Mononuclear cell (primary cell): Measurements from ENCODE around the gene BRI3BP. TPM values are rescaled to one million over a fixed set of nuclear protein-coding genes. Genes with fewer than 3 reads are reported as not detected.
A peak's percentile ranks its signal among the peaks of the same experiment; 100 is the strongest.
"Not testable (repeated sequence)": the region's sequence is repeated elsewhere in the genome, so short reads cannot be mapped to it uniquely, and the experiment has no call there.

ENCODE experiments used
- H3K27me3 ChIP-seq: 2 replicates; pipeline ENCODE4 v1.6.0; 2011; ENCODE audit warnings: low read length, control low read depth; ENCODE audit not compliant: insufficient read depth
- H3K4me1 ChIP-seq: 2 replicates; pipeline ENCODE4 v1.5.1; 2011; ENCODE audit warnings: mild to moderate bottlenecking, low read length, control low read depth; ENCODE audit not compliant: insufficient read depth
- H3K4me3 ChIP-seq: 2 replicates; pipeline ENCODE4 v1.5.1; 2011; ENCODE audit warnings: mild to moderate bottlenecking, low read length, moderate library complexity
- H3K9me3 ChIP-seq: 2 replicates; pipeline ENCODE4 v1.5.1; 2011; ENCODE audit warnings: low read depth, mild to moderate bottlenecking, control low read depth, low read length
- total RNA-seq: library from RNA; depleted of rRNA; stranded (reverse); fragments of >200 nt; gene quantifications from one replicate; pipeline ENCODE4 v1.2.3, GENCODE V29; 2012

Gene BRI3BP
- total RNA-seq, 1 donor = 2.0 TPM

DNA sequence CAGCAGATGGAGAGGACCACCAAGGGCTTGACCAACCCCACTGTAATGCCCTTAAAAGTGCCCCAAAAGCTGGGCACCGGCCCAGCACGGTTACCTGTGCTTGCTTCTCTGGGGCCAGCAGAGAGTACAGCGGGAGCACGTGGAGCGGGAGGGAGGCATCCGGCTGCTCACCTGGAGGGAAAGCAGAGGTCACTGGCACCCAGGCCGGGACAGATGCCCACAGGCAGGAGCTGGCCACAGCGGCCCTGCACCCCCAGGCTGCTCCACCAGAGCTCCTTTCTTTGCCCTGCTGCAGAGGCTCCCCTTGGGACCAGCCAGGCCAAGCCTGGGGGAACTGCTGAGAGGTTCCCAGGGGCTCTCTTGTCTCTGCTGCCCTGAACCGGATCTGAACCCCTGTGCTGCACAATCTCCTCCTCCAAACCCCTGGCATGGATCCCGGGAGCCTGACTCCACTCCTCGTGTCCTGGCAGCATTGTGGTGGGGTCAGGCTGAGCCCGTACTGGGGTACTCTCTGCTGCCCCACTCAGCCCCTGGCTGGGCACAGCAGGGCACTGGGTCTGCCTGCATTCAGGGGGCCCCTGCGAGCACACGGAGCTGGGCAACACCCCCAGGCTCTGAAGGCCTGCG is 28.5 kb upstream of the BRI3BP start:
- H3K4me1 ChIP-seq = no peaks in the 10 kb centered on the region
- H3K4me3 ChIP-seq = no peak overlapping the region
- no peaks in the 10 kb centered on the region for H3K27me3 ChIP-seq
- no peaks in the 10 kb centered on the region for H3K9me3 ChIP-seq

DNA sequence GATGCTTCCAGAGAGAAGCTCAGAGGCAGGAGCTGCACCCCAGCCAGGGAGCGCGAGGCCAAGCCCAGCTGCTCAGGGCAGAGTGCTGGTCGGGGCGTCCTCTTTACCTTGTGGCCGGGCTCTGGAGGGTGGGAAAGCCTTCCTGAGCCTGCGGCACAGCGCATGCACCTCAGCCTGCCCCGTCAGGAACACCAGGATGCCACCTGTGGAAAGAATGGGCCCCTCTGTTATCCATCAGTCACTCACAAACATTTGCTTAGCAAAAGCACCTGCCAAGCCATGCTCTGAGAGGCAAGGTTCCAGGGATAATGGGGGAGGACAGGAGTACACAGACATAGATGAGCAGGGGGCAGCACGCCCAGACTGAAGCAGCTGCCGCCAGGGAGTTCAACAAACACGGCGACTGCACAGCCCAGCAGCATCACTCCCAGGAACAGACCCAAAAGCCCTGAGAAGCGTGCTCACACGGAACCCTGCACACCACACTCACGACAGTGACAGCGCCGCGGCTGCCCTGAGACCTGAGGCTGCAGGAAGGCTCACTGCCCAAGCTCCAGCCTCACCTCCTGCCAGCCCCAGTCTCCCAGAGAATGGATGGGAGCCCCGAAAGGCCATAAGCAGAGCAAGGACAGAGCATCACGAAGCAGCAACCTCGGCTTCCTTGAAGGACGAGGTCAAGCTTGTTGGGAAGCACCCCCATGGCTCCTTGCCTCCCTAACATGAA is 26.3 kb upstream of the BRI3BP start:
- Histone ChIP-seq H3K4me1 (no peaks in the 10 kb centered on the region), H3K9me3 (no peaks in the 10 kb centered on the region), H3K4me3 (no peak overlapping the region), H3K27me3 (no peaks in the 10 kb centered on the region)

DNA sequence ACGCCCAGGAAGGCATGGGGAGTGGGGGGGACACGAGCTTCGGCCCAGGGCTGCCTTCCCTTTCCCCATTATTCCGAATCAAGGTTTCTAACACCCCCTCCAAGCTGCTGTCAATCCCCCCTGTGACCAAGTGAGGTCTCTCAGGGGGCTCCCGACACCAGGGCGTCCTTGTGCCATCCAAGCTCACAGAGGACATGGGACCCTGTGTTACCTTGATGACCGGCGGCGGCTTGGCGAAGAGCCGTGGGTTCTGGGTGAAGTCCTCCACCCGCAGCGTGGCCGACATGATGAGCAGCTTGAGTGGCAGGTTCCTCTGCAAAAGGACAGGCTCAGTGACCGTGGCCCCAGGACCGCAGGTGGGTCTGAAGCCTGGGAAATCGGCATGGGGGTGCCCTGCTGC is 24.8 kb upstream of the BRI3BP start:
- Histone ChIP-seq H3K9me3 (no peaks in the 10 kb centered on the region), H3K27me3 (no peaks in the 10 kb centered on the region), H3K4me1 (no peaks in the 10 kb centered on the region), H3K4me3 (no peak overlapping the region)

DNA sequence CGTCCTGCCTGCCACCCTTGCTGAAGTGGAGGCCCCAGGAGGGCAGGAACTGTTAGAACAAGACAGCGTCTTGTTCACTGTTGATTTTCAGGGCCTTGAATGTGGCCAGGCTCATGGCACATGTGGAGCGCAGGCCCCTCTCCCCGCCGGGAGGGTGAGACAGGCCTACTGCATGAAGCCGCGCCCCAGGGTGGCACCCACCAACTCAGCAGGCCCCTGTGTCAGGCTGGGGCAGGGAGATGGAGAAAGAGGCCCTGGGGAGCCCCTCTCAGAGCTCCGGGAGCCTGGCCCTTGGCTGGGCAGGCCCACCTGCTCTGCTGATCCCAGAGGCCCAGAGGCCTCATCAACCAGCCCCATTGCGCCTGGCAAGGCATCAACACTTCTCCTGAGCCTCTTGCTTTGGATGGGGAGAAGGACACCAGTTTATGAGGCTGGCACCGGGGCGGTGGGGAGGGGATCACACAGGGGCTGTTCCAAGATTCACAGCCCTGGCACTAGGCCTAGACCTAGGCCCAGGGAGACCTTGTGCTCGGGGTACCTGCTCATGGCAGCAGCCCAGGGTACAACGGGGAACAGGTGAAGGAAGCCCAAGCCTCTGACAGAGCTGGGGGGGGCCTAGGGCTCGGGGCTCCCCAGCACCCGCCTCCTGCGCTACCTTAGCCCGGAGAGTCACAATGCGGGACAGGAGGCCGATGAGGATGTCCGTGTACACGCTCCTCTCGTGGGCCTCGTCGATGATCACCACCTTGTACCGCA is 22.6 kb upstream of the BRI3BP start:
- no peak overlapping the region for H3K4me3 ChIP-seq
- no peaks in the 10 kb centered on the region for H3K9me3 ChIP-seq
- H3K4me1 ChIP-seq = no peaks in the 10 kb centered on the region
- no peaks in the 10 kb centered on the region for H3K27me3 ChIP-seq

DNA sequence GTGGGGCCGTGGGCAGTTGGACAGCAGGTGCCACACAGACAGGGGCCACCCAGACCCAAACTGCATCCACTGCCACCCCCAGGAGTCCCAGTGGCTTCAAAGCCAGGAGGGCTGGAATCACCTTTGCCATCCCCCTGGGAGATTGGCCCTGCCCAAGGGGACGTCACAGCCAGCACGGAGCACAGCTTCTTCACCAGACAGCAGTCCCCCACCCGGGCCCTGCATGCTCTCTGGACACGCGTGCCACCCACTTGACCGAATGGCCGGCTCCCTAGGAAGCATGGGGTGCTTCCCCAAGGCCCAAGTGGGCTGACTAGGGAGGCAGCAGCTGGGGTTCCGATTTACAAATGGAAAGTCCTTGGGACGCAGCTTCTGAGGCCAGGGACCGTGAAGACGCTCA is 21.8 kb upstream of the BRI3BP start:
- no peaks in the 10 kb centered on the region for H3K4me1 ChIP-seq
- no peaks in the 10 kb centered on the region for H3K9me3 ChIP-seq
- H3K27me3 ChIP-seq = no peaks in the 10 kb centered on the region
- H3K4me3 ChIP-seq = no peak overlapping the region

DNA sequence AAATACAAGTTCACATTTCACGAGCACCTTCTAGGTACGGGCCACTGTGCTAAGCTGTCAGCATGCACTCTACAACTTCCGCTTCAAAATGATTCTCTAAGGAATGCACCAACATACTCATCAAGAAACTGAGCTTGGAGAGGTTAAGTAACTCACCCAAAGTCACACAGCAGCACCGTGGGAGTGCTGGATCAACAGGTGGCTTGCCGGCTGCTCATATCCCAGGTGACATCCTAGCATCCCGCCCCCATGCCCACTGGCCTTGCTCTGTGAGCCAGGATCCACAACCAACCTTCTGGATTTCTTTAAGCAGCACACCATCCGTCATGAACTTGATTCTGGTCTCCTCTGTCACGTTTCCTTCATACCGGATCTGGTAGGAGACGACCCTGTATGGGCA is 21.2 kb upstream of the BRI3BP start:
- H3K4me3 ChIP-seq = no peak overlapping the region
- H3K9me3 ChIP-seq = no peaks in the 10 kb centered on the region
- H3K4me1 ChIP-seq = no peaks in the 10 kb centered on the region
- H3K27me3 ChIP-seq = no peaks in the 10 kb centered on the region

DNA sequence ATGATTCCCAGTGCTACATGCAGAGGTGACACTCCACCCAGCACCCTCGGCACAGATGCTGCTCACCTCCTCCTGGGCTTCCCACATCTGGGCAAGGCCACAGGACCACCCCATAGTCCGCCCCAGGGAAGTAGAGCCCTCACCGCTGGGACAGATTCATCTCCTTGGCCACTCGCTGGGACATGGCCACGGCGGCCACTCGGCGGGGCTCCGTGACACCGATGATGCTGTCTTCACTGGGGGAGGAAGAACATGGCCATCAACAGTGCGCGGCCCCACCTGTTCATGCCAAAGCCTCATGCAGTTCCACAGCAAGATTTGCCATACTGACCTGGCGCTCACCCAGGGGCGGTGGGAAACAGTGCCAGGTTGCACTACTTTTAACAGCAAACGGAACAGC is 18.2 kb upstream of the BRI3BP start:
- no peaks in the 10 kb centered on the region for H3K9me3 ChIP-seq

DNA sequence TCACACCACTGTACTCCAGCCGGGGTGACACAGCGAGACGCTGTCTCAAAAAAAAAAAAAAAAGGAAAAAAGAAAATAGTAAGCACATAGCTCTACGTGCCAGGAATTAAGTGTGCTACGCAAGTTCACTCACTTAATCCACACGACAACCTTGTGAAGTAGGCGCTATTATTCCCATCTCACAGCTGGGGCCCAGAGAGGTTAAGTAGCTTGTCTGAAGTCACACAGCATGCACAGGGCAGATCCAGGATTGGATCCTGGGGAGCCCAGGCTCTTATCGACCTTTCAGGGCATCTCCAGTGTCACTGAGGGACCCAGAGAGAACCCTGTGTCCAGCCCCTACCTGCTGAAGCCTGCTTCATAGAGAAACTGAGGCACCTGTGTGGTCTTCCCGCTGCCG is 16.4 kb upstream of the BRI3BP start:
- H3K4me1 ChIP-seq = no peaks in the 10 kb centered on the region
- H3K9me3 ChIP-seq = no peaks in the 10 kb centered on the region
- H3K4me3 ChIP-seq = no peak overlapping the region
- no peaks in the 10 kb centered on the region for H3K27me3 ChIP-seq

More for the DNA sequence above, 18.2 kb upstream of the BRI3BP start:
- Histone ChIP-seq H3K4me1 (no peaks in the 10 kb centered on the region), H3K4me3 (no peak overlapping the region), H3K27me3 (no peaks in the 10 kb centered on the region)

DNA sequence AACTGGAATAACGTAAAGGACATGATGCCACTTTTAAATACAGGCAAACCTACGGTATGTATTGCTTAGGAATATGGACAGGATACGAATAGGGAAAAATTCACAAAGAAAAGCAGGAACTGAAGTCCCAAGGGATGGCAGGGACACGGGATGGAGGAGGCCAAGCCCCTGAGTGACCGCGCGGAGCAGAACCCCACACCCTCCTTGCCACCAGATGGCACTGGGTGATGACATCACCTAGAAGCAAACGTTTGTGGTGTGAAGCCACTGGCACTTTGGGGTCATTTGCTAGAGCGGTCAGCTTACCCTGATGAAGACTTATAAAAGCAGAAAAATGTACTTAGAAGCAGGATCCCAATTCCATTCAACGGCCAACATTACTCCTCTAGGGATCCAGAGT is 13.9 kb upstream of the BRI3BP start:
- H3K4me1 ChIP-seq = no peaks in the 10 kb centered on the region
- H3K4me3 ChIP-seq = no peak overlapping the region
- no peaks in the 10 kb centered on the region for H3K27me3 ChIP-seq
- no peaks in the 10 kb centered on the region for H3K9me3 ChIP-seq

DNA sequence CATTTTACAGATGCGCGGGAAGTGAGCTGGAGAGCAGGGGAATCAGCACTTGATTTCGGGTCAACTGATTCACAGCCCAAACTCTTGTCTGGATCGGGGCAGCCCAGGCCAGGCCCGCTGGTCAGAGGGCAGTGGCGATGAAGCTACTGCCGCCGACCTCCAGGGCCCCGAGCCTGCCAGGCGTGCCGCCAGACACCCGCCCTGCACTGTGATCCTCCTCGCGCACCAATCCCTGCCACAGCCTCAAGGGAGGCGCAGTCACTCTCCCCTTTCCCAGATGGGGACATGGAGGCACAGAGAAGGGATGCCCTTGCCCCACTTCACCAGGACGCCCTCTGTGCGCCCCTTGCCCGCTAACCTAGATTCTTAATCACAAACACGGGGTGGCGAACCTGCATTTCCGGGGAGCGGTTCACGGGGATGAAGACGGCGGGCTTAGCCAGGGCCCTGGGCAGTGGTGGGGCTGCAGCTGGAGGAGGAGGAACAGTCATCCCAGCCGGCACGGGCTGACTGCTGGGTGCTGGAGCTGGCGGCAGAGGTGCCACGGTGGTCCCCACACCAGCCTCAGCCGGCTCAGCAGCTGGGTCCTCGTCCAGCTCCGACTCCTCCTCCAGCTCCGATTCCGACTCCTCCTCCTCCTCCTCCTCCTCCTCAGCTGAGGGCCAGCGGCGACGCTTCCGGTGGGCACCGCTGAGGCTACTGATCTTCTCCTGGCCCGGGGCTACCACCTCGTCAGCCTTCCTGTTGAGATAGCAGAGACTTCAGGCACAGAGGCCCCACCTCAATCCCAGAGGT is 13.2 kb upstream of the BRI3BP start:
- no peak overlapping the region for H3K4me3 ChIP-seq
- H3K27me3 ChIP-seq = no peaks in the 10 kb centered on the region
- no peaks in the 10 kb centered on the region for H3K4me1 ChIP-seq
- no peaks in the 10 kb centered on the region for H3K9me3 ChIP-seq

DNA sequence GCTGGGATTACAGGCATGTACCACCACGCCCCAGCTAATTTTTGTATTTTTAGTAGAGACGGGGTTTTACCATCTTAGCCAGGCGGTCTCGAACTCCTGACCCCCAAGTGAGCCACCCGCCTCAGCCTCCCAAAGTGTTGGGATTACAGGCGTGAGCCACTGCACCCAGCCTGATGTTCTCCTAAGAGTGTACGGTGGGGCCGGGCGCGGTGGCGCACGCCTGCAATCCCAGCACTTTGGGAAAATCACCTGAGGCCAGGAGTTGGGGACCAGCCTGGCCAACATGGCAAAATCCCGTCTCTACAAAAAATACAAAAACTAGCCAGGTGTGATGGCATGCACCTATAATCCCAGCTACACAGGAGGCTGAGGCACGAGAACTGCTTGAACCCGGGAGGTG is 6.6 kb upstream of the BRI3BP start:
- not testable (repeated sequence) for H3K4me3 ChIP-seq, H3K27me3 ChIP-seq, H3K9me3 ChIP-seq
- peaks cover 17% of the 10 kb centered on the region for H3K4me1 ChIP-seq

DNA sequence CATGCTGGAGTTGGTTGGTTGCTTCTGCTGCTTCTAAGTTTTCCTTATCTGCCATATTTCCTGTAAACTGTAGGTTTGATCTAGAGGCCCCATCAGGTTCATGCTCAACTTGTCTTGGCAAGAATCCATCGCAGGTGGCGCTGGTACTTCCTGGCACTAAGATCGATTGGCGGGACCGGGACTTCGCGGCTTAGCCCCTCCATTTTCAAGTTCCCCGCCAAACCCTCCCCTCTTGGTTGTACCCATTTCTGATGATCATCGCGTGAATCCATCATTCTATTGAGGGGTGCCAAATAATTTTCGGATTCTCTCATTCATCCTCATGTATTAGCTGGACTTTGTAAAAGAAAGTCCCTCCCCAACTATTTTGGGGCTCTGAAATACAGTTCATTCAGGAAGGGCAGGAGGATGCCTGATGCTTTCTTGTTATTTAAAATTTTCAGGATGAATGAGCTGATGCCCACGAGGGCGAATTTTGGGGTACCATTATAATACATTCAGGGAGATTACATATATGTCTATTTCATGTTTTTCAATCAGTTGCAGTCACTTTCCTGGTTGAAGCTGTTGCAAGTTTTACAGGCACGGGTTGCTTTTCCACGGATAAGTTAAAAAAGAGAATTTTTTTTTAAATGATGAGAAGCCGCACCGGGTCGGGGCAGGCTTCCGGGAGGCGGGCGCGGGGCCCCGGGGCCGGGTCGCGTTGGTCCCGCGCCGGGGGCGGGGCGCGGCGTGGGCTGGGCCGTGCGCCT is 395 bp upstream of the BRI3BP start:
- no peaks in the 10 kb centered on the region for H3K27me3 ChIP-seq
- H3K9me3 ChIP-seq = no peaks in the 10 kb centered on the region
- peaks cover 55% of the 10 kb centered on the region for H3K4me1 ChIP-seq
- H3K4me3 ChIP-seq = peak overlapping the region; percentile 54

DNA sequence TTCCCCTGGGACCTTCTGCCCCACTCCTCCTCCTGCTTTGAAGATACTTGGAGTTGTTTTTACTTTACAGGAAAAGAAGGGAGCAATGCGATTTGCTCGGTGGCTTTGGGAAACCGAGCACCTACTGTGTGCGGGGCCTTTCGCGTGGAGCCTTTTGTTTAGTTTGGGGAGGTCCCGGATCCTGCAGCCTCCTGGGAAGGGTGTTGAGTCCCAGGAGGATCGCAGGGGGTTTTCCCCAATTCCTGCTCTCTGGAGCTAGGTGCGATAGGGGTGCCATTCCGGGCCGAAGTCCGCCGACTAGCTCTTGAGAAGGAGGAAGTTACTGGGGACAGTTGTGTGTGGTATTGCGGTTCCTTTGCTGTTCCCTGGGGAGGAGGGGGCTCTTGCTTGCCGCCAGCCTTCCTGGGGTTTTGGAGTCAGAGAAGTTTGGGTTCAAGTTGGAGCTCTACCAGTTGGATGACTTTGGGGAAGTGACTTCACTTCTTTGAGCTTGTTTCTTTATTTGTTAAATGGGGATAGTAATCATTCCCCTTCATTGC is 1.1 kb downstream of the BRI3BP start:
- peaks cover 45% of the 10 kb centered on the region for H3K4me1 ChIP-seq

DNA sequence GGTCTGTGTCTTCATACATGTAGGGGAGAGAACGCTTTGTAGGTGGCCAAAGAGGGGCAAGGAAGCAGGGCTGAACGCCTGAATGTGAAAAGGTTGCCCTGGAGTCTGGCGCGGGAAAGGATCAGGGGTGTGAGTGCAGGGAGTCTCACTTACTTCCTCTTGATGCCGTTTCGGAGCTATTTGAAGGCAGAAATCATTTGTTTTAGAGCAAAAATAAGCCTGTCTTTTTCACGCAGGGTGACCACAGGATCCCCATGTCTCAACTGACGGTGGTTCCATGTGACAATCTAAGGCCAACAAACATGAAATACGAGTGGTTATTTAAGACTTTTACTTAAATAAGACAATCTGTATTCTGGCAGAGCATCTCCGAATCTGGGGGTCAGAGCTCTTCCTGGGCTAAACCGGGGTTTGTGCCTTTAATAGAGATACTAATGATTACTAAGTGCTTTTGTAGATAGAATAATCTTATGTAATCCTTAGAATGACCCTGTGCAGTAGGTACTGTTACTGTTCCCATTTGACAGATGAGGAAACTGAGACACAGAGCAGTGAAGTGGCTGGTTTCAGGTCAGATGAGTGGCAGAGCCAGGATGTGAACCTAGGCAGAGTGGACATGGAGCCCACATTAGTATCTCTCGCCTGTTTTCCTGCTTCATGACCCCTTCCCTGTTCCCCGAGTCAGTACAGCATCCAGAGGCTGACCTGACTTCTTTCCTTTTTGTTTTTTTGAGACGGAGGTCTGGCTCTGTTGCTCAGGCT is 1.9 kb downstream of the BRI3BP start:
- Histone ChIP-seq H3K9me3 (no peaks in the 10 kb centered on the region), H3K27me3 (no peaks in the 10 kb centered on the region), H3K4me1 (peaks cover 43% of the 10 kb centered on the region), H3K4me3 (peak overlapping the region; percentile 54)

More for the DNA sequence above, 1.1 kb downstream of the BRI3BP start:
- Histone ChIP-seq H3K9me3 (no peaks in the 10 kb centered on the region), H3K4me3 (peak overlapping the region; percentile 54), H3K27me3 (no peaks in the 10 kb centered on the region)
